Activated CD4-positive, CD25-positive, alpha-beta regulatory T cell treated with anti-CD3 and anti-CD28 coated beads, Interleukin-2, amount 50 U/mL, for 16 hours (primary cell): ENCODE measurements around the gene GLS2.
"Not testable (repeated sequence)": the region's sequence is repeated elsewhere in the genome, so short reads cannot be mapped to it uniquely, and the experiment has no call there.

Source experiments
- DNase-seq: peaks from one replicate; pipeline ENCODE4 v3.0.0-alpha.2; 2020; ENCODE audit warnings: low read depth, low spot score

GLS2 gene

GRCh38 chr12:56493409-56494105, 5.6 kb upstream of the GLS2 start:
- DNase-seq = not testable (repeated sequence)

DNA sequence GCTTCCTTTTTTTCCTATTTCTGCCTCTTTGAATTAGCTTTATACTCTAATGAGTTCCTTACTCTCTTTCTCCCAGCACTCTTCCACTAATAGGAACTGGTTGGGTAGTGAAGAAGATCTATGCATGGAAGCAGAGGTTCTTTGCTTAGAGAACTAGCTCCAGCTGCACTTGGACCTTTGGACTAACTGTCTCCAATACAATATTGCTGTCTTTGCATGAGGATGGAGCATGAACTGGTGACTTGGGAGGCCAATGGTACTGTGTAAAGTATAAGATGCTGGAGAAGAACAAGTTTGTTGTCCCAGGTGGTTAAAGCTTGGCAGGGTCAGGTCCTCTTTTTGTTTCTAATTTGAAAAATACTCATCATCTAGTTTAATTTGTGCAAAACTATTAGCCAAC, 2.4 kb upstream of the GLS2 start:
- no peak for DNase-seq

- DNase-seq = no peak
Measured at GRCh38 chr12:56487448-56488040, 417 bp downstream of the GLS2 start.

DNA sequence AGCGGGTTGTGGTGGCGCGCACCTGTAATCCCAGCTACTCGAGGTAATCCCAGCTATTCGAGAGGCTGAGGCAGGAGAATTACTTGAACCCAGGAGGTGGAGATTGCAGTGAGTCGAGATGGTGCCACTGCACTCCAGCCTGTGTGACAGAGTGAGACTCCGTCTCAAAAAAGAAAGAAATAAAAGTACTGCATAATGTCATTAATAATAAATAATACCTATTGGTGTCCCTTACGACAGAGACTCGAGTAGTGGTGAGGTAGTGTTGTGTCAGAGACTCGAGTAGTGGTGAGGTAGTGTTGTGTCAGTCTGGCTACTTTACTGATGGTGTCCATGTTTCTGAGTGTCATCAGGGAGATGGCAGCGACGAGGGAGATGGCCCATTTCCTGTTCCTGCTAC, 1.3 kb downstream of the GLS2 start:
- DNase-seq = no peak

GRCh38 chr12:56484566-56484965, 3.4 kb downstream of the GLS2 start:
- DNase-seq = no peak

GRCh38 chr12:56479625-56480024, 8.3 kb downstream of the GLS2 start:
- no peak for DNase-seq

GRCh38 chr12:56477521-56478225, 10.3 kb downstream of the GLS2 start:
- no peak for DNase-seq

DNA sequence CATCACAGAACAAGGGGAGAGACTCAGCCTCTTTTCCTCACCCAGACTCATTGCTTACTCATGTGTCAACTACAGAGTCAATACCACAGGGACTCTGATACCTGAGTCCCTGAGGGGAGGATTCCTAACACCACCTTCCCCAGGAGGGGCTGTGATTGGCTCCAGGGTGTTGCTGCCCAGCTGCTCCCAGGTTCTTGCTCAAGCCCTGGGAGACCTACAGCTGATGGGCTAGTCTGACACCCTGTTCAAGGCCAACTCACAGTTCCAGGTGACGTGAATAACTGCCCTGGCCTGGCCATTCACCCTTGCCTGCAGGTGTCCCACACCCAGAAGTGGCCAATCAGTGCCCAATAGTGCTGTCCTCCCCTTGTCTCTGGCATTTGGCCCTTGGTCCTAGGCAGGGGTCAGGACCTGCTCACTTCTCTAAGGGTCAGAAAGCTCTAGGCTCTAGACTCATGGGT, 11.0 kb downstream of the GLS2 start:
- DNase-seq = no peak

DNA sequence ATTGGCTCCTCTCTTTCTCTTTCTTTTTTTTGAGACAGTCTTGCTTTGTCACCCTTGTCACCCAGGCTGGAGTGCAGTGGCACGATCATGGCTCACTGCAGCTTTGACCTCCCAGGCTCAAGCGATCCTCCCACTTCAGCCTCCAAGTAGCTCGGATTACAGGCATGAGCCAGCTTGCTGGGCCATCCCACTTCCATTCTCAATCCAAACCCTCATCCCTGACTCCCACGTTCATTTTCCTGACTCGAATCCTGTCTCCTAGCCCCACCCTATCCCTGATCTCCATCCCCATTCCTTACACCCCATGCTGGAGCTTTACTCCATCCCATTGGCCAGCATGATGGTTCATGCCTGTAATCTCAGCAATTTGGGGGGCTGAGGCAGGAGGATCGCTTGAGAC, 11.8 kb downstream of the GLS2 start:
- DNase-seq = no peak

GRCh38 chr12:56474389-56474788, 13.6 kb downstream of the GLS2 start:
- no peak for DNase-seq

- no peak for DNase-seq
Measured at GRCh38 chr12:56469007-56469930, 18.7 kb downstream of the GLS2 start.

- DNase-seq = peak; percentile 88
Measured at GRCh38 chr12:56468216-56469006, 19.6 kb downstream of the GLS2 start, which contains the start of gene SPRYD4. SPRYD4 (plus strand) TSS chr12:56468578; CDS start chr12:56468592, 14 bp downstream.

- DNase-seq = no peak
Measured at GRCh38 chr12:56462565-56462964, 25.4 kb downstream of the GLS2 start.

GRCh38 chr12:56461235-56462159, 26.5 kb downstream of the GLS2 start:
- no peak for DNase-seq

GRCh38 chr12:56457817-56458216, 30.1 kb downstream of the GLS2 start:
- no peak for DNase-seq

DNA sequence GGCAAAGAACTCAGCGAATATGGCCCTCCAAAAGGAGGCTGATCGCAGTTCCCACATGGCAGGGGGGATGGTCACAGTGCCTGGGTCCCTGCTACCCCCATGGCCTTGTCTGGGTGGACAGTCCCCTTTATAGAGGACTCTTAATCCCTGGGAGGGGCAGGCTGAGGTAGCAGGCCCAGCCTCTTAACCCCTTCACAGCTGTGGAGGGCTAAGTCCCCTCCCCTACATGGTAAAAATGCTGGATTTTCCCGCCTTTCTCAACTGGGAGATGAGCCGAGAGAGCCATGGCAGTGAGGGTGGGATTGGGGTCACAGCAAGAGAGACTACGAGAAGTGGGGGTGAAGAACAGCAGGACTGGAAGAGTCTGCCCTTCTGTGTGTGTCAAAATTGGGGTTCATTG, 33.4 kb downstream of the GLS2 start, which contains the start of gene MIP:
TSS of gene MIP (minus strand) at position 101 of the 400 bp plus-strand sequence. CDS start at position 57, 44 bp downstream.
- DNase-seq = no peak

- no peak for DNase-seq
Measured at GRCh38 chr12:56451147-56451546, 36.8 kb downstream of the GLS2 start.

DNA sequence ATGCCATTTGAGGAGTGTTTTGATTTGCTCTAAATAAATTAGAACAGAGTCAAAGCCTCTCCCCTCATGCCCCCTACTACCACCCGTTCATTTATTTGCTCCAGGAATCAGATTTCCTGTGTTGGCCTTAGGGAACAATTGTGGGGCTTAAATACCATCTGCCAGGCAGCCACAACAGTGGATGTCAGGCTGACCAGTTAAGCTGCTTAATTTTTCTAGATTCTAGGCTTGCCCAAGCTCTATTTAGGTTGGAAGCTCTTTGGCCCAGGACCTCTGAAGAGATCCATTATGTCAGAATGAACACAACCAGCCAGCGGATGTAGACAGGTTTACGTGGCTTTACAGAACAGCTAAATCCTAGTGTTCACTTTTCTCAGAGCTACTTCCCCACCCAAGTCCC, 37.7 kb downstream of the GLS2 start:
- DNase-seq = no peak

DNA sequence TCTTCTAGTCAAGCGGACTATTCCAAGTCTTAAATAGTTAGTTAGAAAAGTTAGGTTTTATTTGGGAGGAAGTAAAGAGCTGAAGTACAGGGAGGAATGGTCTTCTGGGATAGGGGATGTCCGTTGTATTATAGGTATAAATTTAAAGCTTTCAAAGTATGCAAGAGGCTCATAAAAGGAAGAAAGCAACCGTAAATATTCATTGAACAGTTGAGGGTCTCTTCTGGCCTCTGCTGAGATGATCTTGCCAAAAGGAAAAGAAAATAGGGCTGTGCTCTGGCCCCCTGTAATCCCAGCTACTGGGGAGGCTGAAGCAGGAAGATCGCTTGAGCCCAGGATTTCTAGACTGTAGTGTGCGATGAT, 38.4 kb downstream of the GLS2 start:
- no peak for DNase-seq
